Suprapubic skin (tissue), 3 donors: ENCODE data around the gene TMEM163.

Experiments
- CTCF ChIP-seq, 2 donors: fragments of 200-600 bp in 1 of 2; fragments of 450-650 bp in 1 of 2; sonication (generic) in 1 of 2; IDR thresholded peaks; one replicate each; pipeline ENCODE4 v1.5.1; 2016 to 2019; ENCODE audit warnings: antibody characterized with exemption in 2 of 2, mild to moderate bottlenecking in 1 of 2, moderate library complexity in 1 of 2
- POLR2AphosphoS5 ChIP-seq, 3 donors: sonication (generic); formaldehyde crosslinking; IDR thresholded peaks; one replicate each; pipeline ENCODE4 v1.6.1; 2017; ENCODE audit warnings: antibody characterized with exemption in 3 of 3

DNA sequence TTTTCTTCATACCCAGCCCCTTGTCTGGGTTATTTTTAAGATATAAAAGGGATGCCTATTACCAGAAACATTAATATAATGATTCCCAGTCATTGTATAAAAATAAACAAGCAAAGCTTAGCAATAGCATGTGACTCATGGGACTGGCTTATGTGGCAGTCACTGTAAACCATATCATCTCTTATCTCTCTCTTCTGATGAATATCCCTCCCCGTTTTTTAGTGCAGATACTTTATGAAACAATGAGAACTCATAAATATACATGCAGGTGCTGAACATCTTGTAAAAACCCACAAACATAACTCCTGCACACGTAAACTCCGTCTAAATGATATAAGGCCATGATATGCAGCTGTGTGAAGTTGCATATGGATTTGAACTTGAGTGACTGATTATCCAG lies 310.0 kb downstream of the TMEM163 start:
- TF ChIP-seq CTCF (IDR thresholded peaks at IDR 0.05): no peak
- no peak for TF ChIP-seq POLR2AphosphoS5 (IDR thresholded peaks at IDR 0.05)
